HG02885 (cell line): Measurements from ENCODE around the gene CEACAM6.

Source experiments
- ATAC-seq: cut with Tn5 transposase; IDR thresholded peaks from one replicate; pipeline ENCODE4 v1.9.1; 2021; ENCODE audit warnings: mild to moderate bottlenecking; ENCODE audit not compliant: unreplicated experiment, poor library complexity

CEACAM6 gene

DNA sequence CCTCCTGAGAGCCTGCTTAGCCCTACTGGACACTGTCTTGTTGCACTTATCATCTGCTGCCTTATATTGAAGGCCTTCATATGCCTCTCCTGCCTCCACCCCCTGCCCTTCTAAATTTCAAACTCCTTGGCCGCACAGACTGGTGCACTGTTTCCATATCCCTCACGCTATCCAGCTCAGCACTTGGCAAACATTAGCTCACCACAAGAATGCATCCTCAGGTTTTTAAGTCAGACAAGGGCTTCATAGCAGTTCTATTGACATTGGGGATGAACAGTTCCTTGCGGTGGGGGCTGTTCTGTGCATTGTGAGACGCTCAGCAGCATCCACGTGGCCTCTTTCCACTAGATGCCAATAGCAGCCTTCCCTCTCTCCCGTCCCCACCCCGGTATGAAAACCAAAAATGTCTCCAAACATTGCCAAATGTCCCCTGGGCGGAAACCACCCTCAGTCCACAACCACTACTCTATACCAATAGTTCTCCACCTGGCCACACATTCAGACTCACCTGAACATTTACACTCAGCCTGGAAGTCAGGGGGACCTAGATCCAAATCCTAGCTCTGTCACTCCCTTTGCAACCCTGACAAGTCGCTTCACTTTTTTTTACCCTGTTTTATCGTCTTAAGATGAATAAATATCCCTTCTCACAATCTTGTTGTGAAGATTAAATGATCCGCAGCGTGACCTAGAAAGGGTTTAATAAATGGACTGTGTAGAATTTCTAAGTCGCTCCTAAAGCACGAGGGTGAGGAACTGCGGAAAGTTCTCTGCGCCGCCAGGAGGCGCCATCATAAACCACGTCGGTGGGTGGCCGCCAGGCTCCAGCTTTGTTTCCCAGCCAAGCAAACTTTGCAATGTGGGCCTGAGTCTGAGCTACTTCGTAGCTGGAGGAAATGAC, 37.4 kb downstream of the CEACAM6 start:
- ATAC-seq: no peak

DNA sequence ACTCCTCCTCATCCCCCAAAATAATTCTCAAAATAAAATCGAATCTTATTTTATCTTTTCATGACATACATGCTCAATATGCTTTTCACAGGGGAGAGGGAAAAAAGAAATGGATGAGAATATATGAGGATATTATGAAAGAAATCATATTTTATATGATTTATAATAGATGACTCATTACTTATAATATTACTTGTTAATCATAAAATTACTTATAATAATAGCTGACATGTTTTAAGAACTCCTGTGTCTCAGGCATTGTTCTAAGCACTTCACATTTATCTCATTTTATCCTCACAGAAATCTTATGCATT, 38.0 kb downstream of the CEACAM6 start:
- ATAC-seq: no peak

DNA sequence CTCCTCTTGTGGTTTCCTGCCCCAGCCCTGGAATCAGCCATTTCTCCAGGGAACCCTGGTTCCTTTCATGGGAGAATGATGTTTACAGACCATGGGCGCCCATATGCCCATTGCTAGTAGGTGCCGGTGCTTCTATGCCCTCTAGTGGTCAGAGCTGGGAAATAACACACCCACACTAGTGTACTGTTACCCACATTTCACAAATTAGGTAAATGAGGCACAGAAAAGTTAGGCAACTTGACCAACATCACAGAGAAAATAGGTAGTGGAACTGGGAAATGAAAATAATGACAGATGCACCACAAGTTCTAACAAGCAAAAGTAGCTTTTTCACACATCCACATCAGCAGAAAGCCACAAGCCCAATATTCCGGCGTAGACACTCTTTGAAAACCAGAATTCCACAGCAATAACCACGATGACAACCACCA, 39.7 kb downstream of the CEACAM6 start:
- no peak for ATAC-seq

DNA sequence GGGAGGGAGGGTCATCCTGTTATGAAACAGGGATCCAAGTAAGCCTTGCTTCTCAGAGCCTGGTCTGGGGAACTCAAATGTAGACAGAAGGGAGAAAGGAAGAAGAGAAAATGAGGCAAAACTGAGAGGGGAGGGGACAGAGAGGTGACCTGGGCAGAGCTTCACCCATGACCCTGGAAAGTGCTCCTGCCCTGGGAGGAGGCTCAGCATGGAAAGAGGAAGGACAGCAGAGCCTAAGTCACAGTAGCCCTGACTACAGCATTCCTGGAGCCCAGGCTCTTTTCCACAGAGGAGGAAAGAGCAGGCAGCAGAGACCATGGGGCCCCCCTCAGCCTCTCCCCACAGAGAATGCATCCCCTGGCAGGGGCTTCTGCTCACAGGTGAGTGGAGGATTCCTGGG, 41.0 kb downstream of the CEACAM6 start, which contains the start of gene CEACAM3:
Gene CEACAM3, plus strand, starts transcription at position 226 of the 400 bp plus-strand sequence. Its CDS starts 91 bp downstream, at position 317.
- ATAC-seq: no peak

DNA sequence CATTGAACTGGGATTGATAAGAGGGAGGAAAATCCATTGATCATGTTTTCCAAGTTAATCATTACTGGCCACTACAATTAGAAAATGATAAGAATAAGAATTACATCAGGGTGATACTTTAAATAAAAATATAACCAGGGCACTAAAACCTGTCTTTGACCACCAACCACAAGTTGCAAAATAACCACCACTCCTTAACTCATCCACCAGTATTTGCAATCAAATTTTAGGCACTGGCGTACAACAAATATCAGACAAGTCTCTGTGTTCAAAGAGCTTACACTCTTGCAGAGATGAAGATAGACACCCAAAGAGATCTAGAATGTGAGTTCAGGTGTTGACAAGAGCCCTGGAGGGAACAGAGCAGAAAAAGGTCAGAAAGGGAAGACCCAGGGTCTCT, 41.6 kb downstream of the CEACAM6 start:
- no peak for ATAC-seq

DNA sequence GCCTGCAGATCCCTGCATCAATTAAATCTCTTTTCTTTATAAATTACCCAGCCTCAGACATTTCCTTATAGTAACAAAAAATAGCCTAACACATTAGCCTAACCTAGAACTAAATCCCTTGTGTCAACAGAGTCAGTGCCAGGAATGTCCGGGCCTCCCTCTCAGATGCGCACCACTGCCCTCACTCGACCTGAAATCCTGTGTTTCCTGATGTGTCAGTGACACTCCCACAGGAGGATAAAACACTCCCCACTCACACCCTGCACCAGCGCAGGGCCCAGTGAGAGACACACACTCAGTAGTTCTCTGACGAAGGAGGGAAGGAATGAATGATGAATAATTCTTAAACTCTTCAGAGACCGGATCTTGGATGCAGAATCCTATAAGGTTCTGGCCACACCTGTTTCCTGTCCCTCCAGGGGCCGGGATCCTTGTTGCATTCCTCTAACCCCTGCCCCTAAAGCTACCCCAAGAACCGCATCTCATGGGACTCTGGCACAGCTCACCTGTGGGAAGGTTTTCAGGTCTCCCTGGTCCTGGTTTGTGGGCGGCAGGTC, 44.2 kb downstream of the CEACAM6 start:
- ATAC-seq: no peak

DNA sequence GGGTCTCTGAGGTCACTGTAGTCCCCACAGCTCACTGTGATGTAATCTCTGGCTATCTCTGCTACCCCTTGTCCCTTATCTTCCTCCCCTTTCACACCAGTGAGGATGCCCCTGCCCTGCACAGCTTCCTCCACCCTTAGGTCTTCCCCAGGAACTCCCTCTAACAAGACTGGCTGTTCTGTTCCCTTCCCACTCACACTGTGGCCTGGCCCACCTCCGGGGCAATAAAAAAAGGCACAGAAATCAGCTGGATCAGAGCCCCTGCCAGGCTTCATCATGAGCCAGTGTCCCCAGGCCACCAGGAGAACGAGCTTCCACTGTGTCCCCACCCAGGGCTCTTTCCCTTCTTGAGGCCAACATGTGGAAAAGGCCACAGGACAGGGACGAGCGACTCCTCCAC, 45.7 kb downstream of the CEACAM6 start:
- no peak for ATAC-seq

DNA sequence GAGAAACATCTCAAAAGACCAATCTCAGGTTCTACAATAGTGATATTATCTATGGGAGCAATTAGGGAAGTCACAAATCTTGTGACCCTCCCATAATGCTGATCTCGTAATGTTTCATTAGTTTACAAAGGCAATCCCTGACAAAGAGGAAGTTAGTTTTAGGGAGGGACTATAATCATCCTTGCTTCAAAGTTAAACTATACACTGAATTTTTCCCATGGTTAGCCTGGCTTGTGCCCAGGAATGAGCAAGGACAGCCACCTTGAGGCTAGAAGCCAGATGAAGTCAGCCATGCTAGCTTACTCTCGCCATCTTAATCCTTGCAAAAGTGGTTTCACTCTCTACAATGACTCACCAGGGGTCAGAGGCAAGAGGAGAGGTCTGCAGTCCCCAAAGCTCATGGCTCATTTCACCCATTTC, 46.5 kb downstream of the CEACAM6 start:
- ATAC-seq: no peak

DNA sequence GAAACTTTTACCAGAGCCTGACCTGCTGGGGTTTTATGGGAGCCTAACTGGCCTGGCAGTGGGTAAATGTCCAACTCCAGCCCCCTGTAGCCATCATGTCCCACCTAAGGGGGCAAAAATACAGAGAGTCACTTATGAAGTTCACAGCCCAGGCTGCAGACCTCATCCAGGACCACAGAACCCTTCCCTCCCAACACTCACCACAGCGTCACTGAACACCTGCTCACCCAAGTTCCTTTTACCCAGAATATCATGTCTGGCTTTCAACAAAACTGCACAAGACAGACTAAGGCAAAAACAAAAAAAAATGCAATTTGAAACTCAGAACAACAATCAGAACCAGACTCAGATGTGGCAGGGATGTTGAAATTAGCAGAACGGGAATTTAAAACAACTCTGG, 47.4 kb downstream of the CEACAM6 start:
- no peak for ATAC-seq

DNA sequence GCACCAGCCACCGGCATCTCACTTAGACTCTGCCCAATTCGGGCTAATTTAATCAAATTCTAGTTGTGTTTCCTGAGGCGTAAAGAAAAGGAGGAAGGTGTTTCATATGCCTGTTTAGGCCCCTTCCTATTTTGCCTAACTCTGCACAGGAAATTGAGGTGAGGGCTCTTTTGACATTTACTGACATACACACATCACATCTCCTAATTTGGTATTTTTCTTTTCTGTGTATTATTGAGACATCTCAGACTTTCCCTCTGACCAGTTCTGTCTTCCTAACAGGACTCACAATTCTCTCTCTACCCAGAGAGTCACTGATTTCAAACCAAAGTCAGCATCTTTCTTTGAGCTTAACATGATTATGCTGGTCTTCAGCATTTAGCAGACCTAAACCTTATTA, 49.0 kb downstream of the CEACAM6 start:
- ATAC-seq: no peak

DNA sequence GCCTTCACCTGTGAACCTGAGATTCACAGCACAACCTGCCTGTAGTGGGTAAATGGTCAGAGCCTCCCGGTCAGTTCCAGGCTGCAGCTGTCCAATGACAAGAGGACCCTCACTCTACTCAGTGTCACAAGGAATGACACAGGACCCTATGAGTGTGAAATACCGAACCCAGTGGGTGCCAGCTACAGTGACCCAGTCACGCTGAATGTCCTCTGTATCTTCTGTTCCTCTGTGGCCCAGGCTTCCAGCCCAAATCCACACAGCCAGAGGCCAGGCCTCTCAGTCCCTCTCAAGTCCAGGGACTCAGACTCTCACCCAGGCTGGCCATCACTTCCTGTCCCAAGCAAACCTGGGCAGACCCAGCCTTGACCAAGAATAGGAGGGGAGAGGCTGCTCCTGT, 51.8 kb downstream of the CEACAM6 start:
- ATAC-seq: no peak

DNA sequence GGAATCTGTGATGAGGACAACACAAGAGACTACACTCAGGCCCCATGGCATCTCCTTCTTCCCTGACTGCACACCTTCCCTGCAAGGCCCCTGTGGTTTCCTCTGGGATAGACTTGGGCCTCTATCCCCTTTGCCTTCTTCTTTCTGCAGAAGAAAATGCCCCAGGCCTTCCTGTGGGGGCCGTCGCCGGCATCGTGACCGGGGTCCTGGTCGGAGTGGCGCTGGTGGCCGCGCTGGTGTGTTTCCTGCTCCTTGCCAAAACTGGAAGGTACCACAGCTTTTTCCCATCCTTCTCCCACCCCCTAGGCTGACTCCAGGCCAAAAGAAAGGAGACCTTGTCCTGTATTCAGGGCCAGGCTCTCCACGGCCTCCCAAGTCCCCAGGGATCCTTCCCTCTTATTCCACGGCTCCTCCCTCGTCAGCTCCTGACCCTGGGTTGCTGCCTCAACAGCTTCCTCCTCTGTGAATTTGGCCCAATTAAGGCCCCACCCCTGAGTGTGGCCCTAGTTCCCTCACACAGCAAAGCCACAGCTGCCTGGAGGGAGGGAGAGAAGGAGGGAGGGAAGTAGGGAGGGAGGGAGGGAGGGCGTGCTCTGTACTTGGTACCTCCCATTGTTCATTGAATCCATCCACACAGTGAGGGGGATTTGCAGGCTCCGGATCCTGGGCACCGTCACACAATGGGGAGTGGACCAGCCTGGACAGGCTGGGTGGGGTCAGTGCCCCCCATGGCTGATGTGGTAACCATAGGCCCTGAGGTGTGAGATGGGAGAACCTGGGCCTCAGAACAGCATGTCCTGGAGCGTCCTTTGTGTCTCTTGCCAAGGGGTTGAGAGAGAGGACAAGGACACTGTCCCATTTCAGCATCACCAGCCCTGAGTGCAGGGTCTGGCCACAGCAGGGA, 53.6 kb downstream of the CEACAM6 start:
- no peak for ATAC-seq

DNA sequence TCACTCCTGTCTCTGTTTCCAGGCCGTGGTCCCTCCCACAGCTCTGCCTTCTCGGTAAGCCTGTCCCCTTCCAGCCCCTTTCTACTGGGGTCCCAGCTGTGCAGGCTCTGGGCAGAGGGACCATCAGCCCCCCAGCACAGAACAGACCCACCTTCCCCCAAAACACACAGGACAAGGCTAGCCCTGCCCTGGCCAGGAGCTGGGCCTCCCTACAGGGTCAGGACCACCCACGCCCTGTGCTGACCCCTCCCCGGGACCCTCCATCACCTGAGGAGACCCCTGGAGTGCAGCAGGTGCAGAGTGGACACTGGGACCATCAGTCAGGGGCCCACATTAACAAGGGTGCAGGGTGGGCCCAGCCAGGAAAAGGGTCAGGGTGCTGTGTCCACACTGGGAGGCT, 55.0 kb downstream of the CEACAM6 start:
- ATAC-seq: no peak

DNA sequence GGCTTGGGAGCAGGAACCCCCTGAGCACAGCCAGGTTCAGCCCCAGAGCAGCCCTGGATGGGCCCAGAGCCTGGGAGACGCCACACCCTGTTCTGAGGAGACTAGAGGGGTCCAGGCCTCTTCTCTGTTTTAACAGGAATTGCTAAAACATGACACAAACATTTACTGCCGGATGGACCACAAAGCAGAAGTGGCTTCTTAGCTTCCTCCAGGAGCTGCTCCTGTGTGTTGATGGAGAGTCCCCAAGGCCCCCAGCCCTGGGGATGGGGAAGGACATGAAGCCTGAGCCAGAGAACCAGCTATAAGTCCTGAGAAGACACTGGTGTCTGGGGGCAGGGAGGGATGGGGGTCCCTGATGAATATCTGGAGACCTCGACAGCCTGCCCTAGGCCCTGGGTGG, 55.7 kb downstream of the CEACAM6 start:
- ATAC-seq: no peak

DNA sequence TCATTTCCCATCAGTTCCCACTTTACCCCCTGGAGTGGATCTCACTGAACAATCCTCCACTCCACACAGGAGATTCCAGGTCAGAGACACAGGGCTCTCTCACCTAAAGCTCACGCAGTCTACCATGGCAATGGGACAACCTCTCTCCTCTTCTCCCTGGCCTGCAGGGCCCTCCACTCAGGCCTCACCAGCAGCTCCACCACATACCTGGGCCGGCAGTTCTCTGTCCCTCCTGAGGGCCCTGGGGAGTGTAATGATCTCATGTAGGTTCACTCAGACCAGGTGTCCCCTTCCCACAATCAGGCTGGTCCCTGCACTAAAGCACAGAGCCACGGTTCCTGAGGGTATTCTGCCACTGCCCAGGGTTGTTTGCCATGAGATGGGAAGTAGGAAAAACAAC, 56.7 kb downstream of the CEACAM6 start:
- no peak for ATAC-seq

DNA sequence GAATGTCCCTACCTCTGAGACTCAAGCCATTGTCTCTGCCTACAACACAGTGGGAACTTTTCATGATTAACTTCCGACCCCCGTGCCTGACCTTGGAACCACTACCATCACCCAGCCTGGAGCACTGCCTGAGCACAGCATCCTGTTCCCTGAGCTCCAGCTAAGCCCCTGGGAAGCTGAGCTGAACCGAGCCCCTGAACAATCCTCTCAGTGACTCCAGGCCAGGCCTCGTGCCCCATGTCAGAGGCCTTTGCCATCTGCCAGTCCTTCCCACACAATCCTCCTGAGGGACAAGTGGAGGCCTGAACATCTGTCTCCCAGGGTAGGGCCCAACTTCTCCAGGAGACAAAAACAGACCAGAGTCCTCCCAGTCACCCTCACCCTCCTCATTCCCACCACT, 58.6 kb downstream of the CEACAM6 start:
- no peak for ATAC-seq

DNA sequence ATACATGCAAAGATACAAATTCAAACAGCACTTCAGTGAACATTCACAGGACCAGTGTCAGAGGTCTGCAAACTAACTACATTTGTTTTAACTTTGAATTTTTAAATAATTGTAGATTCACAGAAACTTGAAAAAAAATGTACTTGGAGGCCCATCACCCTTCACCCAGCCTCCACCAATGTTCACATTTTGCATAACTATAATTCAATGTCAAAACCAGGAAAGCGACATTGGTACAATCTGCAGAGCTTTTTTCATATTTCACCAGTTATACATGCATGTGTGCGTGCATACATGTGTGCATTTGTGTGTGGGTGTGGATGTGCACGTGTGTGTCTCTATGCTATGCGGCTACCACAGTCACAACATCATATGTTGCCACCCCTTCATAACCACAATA, 60.0 kb downstream of the CEACAM6 start:
- ATAC-seq: no peak

DNA sequence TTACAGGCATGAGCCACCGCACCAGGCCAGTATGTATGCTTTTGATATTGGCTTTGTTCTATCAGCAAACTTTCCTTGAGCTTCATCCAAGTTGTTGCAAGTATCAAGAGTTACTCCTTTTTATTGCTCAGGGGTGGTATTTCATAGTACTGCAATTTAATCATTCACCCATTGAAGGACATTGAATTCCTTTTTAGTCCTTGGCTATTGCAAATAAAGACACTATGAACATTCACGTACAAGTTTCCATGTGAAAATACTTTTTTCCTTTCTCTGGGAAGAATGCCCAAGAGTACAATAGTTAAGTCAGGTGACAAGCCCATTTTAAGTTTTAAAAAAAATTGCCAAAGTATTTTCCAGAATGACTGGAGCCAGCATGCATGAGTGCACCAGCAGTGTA, 61.4 kb downstream of the CEACAM6 start:
- ATAC-seq: no peak

DNA sequence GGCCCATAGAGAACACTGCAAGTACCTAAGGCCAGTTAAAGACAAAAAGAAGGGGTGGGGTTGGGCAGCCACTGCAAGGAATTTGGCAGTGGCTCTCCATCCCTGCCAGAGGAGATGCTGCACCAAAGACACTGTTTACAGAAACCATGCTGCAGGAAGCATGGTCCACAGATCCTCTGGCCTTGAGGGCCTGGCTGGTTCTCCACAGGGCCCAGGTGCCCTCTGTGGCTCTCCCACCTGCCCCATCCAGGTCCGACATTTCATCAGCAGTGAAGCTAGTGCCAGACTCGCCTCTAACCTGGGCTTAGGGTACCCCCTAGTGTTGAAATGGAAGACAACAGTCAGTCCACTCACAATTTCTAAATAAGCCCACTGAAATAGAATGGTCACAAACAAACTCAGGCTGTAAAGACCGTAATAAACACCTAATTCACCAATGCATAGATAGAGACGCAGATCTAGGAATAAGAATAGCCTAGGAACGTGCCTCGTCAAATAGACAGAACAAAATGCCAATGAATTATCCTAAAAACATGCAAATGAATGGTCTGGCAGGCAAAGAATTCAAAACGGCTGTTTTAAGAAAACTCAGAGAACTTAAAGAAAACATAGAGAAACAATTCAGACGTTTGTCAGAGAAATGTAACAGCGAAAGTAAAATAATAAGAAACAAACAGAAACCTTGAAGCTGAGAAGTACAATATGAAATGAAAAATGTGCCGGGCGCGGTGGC, 65.8 kb downstream of the CEACAM6 start:
- ATAC-seq: no peak
